K562 (cell line): ENCODE data around the gene AMBP. TPM values are rescaled to one million over a fixed set of nuclear protein-coding genes. Genes with fewer than 3 reads are reported as not detected.

Experiments used
- ATAC-seq: fragments of 200-7000 bp; cut with Tn5 transposase; 3 replicates; pipeline ENCODE4 v1.9.1; 2020; ENCODE audit warnings: moderate library complexity
- BruUV-seq: library from RNA; stranded (reverse); fragments of 400-500 nt; replicated peaks from 2 replicates; lab custom pipeline; 2021; lab: Mats Ljungman, UMichigan
- CTCF ChIA-PET: fragments of 300-600 bp; formaldehyde crosslinking; extraction: SDS; loops from one replicate; lab custom pipeline; 2021; ENCODE audit warnings: low intra/inter-chr PET ratio; lab: Yijun Ruan, JAX
- POLR2A ChIA-PET: fragments of 300-600, 350-650 bp; sonication (Branson Sonifier 250); formaldehyde crosslinking; extraction: SDS; loops from one replicate; lab custom pipeline; 2021; ENCODE audit warnings: antibody characterized with exemption, inconsistent platforms; lab: Yijun Ruan, JAX
- DNase-seq, 4 experiments: peaks; one replicate each; pipeline versions ENCODE4 v3.0.0 to v3.0.0-alpha.2; 2011 to 2018; ENCODE audit warnings: low spot score in 3 of 4, mixed read lengths in 3 of 4; ENCODE audit errors: extremely low read depth in 1 of 4
- FAIRE-seq: peaks from 2 replicates; lab custom pipeline; 2011; peaks lifted over from hg19 to GRCh38; lab: Jason Lieb, UNC
- H2AFZ ChIP-seq: 2 replicates; pipeline ENCODE4 v1.6.0; 2011; ENCODE audit warnings: low read depth, low read length, control low read depth, inconsistent platforms
- H3K27ac ChIP-seq: fragments of 200-600 bp; 3 replicates; pipeline ENCODE4 v1.8.0; 2011; ENCODE audit warnings: low read depth, mild to moderate bottlenecking, control low read depth, inconsistent platforms, low read length, moderate library complexity, mixed read lengths; ENCODE audit errors: extremely low read depth
- H3K27me3 ChIP-seq, 2 experiments: fragments of 300-600 bp in 1 of 2; 2 replicates in 1 of 2; 3 replicates in 1 of 2; pipeline versions ENCODE4 v1.6.0 to v1.8.0; 2011; ENCODE audit warnings: inconsistent platforms in 2 of 2, low read length in 2 of 2, mild to moderate bottlenecking in 1 of 2, mixed read lengths in 1 of 2, moderate library complexity in 1 of 2; ENCODE audit not compliant: control insufficient read depth in 2 of 2, insufficient read depth in 2 of 2
- H3K36me3 ChIP-seq: fragments of 300-600 bp; 3 replicates; pipeline ENCODE4 v1.8.0; 2011; ENCODE audit warnings: mild to moderate bottlenecking, low read length, inconsistent platforms; ENCODE audit not compliant: control insufficient read depth, insufficient read depth
- H3K4me1 ChIP-seq, 2 experiments: fragments of 200-600 bp in 1 of 2; replicated peaks in 1 of 2; 2 replicates in 1 of 2; 3 replicates in 1 of 2; pipeline versions ENCODE4 v1.5.1 to v1.8.0; 2011; ENCODE audit warnings: inconsistent platforms in 2 of 2, low read length in 2 of 2, mild to moderate bottlenecking in 1 of 2, mixed read lengths in 1 of 2, moderate library complexity in 1 of 2; ENCODE audit not compliant: control insufficient read depth in 2 of 2, insufficient read depth in 2 of 2
- H3K4me2 ChIP-seq: 2 replicates; pipeline ENCODE4 v1.6.1; 2011; ENCODE audit warnings: low read length, control low read depth, inconsistent platforms, mixed read lengths; ENCODE audit not compliant: insufficient read depth
- H3K4me3 ChIP-seq: fragments of 200-600 bp; sonication (generic), shearing (Covaris generic); 2 replicates; pipeline ENCODE4 v1.5.1; 2016; ENCODE audit warnings: control low read depth, inconsistent platforms
- H3K79me2 ChIP-seq: fragments of 200-600 bp; 3 replicates; pipeline ENCODE4 v1.8.0; 2011; ENCODE audit warnings: low read length, inconsistent platforms; ENCODE audit not compliant: control insufficient read depth, insufficient read depth
- H3K9ac ChIP-seq, 2 experiments: 2 replicates each; pipeline versions ENCODE4 v1.6.0 to v1.6.1; 2011; ENCODE audit warnings: low read depth in 2 of 2, low read length in 2 of 2, control low read depth in 1 of 2, inconsistent platforms in 1 of 2, mild to moderate bottlenecking in 1 of 2, mixed read lengths in 1 of 2; ENCODE audit not compliant: insufficient read depth in 1 of 2
- H3K9me1 ChIP-seq: one replicate; pipeline ENCODE4 v1.6.0; 2011; ENCODE audit warnings: inconsistent platforms, mild to moderate bottlenecking, low read length, moderate library complexity; ENCODE audit not compliant: control insufficient read depth, insufficient read depth
- H3K9me3 ChIP-seq: replicated peaks from 2 replicates; pipeline ENCODE4 v1.5.1; 2011; ENCODE audit warnings: low read depth, low read length, inconsistent platforms; ENCODE audit not compliant: control insufficient read depth, insufficient read depth
- H4K20me1 ChIP-seq: replicated peaks from 2 replicates; pipeline ENCODE4 v1.6.1; 2011; ENCODE audit warnings: low read length, inconsistent platforms, mixed read lengths; ENCODE audit not compliant: control insufficient read depth, insufficient read depth
- CBFB ChIP-seq: sonication (generic); formaldehyde crosslinking; IDR thresholded peaks from 2 replicates; pipeline ENCODE4 v1.4.0; 2020; ENCODE audit warnings: mild to moderate bottlenecking, missing genetic modification reagents
- CBX5 ChIP-seq: IDR thresholded peaks from 2 replicates; pipeline ENCODE4 v1.6.1; 2014; ENCODE audit warnings: low read depth, borderline replicate concordance
- MED1 ChIP-seq: sonication (generic); formaldehyde crosslinking; IDR thresholded peaks from 2 replicates; pipeline ENCODE4 v1.8.1; 2023; ENCODE audit warnings: missing genetic modification reagents, borderline replicate concordance
- MEIS2 ChIP-seq: fragments of 450-650 bp; IDR thresholded peaks from 2 replicates; pipeline ENCODE4 v1.6.1; 2014; ENCODE audit warnings: mild to moderate bottlenecking; ENCODE audit not compliant: partially characterized antibody
- MIER1 ChIP-seq: fragments of 450-650 bp; IDR thresholded peaks from 2 replicates; pipeline ENCODE4 v1.6.1; 2016; ENCODE audit warnings: antibody characterized with exemption, mild to moderate bottlenecking, low read depth
- POLR2G ChIP-seq: fragments of 200-400 bp; formaldehyde crosslinking; IDR thresholded peaks from 2 replicates; pipeline ENCODE4 v1.6.1; 2017; ENCODE audit warnings: low read depth, mild to moderate bottlenecking, antibody characterized with exemption, low read length, moderate library complexity
- TCF7 ChIP-seq: sonication (generic); IDR thresholded peaks from 2 replicates; pipeline ENCODE4 v1.6.1; 2016; ENCODE audit warnings: antibody characterized with exemption, borderline replicate concordance
- TCFL5 ChIP-seq: fragments of 250-450 bp; sonication (Bioruptor Pico); conservative IDR thresholded peaks from 2 replicates; pipeline ENCODE4 v1.6.1; 2021; ENCODE audit warnings: mild to moderate bottlenecking, moderate library complexity, matching md5 sums
- ZNF212 ChIP-seq: fragments of 450-650 bp; formaldehyde crosslinking; IDR thresholded peaks from 2 replicates; pipeline ENCODE4 v1.4.0; 2020; ENCODE audit warnings: mild to moderate bottlenecking
- ZNF830 ChIP-seq: fragments of 250-450 bp; sonication (Bioruptor Pico); IDR thresholded peaks from 2 replicates; pipeline ENCODE4 v1.5.0; 2021; ENCODE audit warnings: mild to moderate bottlenecking
- whole genome bisulfite sequencing: fragments of 100-300 bp; shearing (Covaris generic); methylation state at CpG from one replicate; pipeline ENCODE4 v1.1.6; 2016; ENCODE audit warnings: low coverage, mixed read lengths; ENCODE audit not compliant: insufficient coverage; ENCODE audit errors: missing lambda C conversion rate; 5-methylcytosine and 5-hydroxymethylcytosine counted together
- in situ Hi-C: fragments of 300-500 bp; cut with MboI; formaldehyde crosslinking; loops from 4 replicates; pipeline ENCODE4 v1.15.0; 2018; ENCODE audit warnings: inconsistent platforms, mixed read lengths
- intact Hi-C: fragments of 100-400 bp; cut with micrococcal nuclease; formaldehyde crosslinking; loops from 2 replicates; pipeline ENCODE4 v1.14.2; 2022
- polyA plus RNA-seq, 8 experiments: library from polyadenylated mRNA; depleted of rRNA in 4 of 8; stranded (reverse) in 5 of 8; unstranded in 3 of 8; fragments of >200 nt; fragmentation: Nextera tagmentation in 2 of 8; fragmentation: Illumina TruSeq in 1 of 8; extraction: Ambion mirVana in 2 of 8; extraction: Trizol in 1 of 8; gene quantifications; 2 replicates each; pipeline versions ENCODE4 v1.2.1 to v1.2.3, GENCODE V29; 2011 to 2014; ENCODE audit warnings: inconsistent platforms in 1 of 8, missing spikeins in 1 of 8
- total RNA-seq, 7 experiments: library from RNA; depleted of rRNA in 6 of 7; stranded (reverse); fragments of >200 nt in 6 of 7; fragmentation: Illumina TruSeq in 2 of 7; extraction: Trizol in 2 of 7; gene quantifications; 2 replicates each; pipeline versions ENCODE4 v1.2.1 to v1.2.3, GENCODE V29; 2011 to 2021; ENCODE audit warnings: low replicate concordance in 1 of 7
- TF ChIP-seq, protein P1 (sequence below), 2 experiments: IDR thresholded peaks in 1 of 2; conservative IDR thresholded peaks in 1 of 2; 2 replicates each; pipeline ENCODE4 v1.6.1; 2016; ENCODE audit warnings: low read depth in 2 of 2, mild to moderate bottlenecking in 1 of 2, missing compliant biosample characterization in 1 of 2, missing genetic modification characterization in 1 of 2, moderate library complexity in 1 of 2
- TF ChIP-seq, protein P2 (sequence below): fragments of 450-650 bp; IDR thresholded peaks from 2 replicates; pipeline ENCODE4 v1.6.1; 2016; ENCODE audit warnings: antibody characterized with exemption

AMBP gene
- total and polyA plus RNA-seq, 9 of the 15 experiments (the other 6 are each of a cell fraction or from before 2014, with no cell fraction given) = 1.3 TPM; not detected in 8

DNA sequence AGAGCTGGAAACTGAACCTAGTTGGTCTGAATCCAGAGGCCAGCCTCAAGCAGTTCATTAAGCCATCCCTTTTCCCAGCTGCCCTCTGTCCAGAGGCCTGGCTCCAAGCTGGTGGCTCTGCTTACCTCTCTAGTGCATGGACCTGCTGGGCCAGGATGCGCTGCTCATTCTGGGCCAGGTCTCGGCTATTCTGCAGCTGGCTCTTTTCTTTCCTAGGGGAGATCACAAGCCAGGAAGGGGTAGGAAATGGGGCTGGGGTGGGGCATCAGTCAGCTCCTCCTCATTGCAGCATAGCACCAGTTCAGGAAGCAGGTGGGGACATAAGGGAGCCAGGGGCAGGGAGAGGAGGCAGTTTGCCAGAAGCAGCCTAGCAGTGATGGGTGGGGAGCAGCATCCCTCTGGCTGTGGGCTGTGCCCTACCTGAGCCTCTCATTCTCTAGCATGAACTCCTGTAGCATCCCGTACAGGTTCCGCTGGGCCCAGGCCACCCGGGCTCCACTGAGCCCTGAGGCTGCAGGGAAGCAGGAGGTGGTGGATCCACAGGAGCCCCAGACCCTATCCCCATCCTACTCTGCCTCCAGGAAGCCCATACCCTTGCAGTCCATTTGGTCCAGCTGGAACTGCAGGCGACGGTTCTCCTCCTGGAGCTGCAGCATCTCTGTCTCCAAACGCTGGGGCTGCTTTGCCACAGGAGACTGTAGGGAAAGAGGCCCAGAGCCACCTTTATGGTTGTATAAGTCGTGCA is 15.8 kb upstream of the AMBP start:
- H4K20me1 ChIP-seq = no peaks in the 10 kb centered on the region; the same call in 1 of the 2 replicates
- H3K4me2 ChIP-seq = no peak overlapping the region
- H3K9me1 ChIP-seq = no peaks in the 10 kb centered on the region
- intact Hi-C loops (no loop called here), in situ Hi-C loops (no loop called here)
- H3K4me1 ChIP-seq = peaks cover 0 to 11% of the 10 kb centered on the region in 2 experiments; a peak in 2 of 5 replicates
- peaks cover 0 to 24% of the 10 kb centered on the region in 2 experiments; a peak in 2 of 5 replicates for H3K27me3 ChIP-seq
- H2AFZ ChIP-seq = no peak overlapping the region
- TF ChIP-seq POLR2G (no peak), CBX5 (no peak), MEIS2 (no peak), ZNF830 (CRISPR knock-in tag) (no peak), TCF7 (no peak), MIER1 (no peak), MED1 (CRISPR knock-in tag) (no peak), TCFL5 (CRISPR knock-in tag) (no peak), CBFB (CRISPR knock-in tag) (no peak), ZNF212 (CRISPR knock-in tag) (no peak)
- TF ChIP-seq, protein P1, sequence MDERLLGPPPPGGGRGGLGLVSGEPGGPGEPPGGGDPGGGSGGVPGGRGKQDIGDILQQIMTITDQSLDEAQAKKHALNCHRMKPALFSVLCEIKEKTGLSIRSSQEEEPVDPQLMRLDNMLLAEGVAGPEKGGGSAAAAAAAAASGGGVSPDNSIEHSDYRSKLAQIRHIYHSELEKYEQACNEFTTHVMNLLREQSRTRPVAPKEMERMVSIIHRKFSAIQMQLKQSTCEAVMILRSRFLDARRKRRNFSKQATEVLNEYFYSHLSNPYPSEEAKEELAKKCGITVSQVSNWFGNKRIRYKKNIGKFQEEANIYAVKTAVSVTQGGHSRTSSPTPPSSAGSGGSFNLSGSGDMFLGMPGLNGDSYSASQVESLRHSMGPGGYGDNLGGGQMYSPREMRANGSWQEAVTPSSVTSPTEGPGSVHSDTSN (CRISPR knock-in tag; IDR thresholded peaks at IDR 0.05; ENCODE audit: low read depth) = no peak
- TF ChIP-seq, protein P1 (tag; conservative IDR thresholded peaks at IDR 0.05; ENCODE audit: low read depth) = no peak
- TF ChIP-seq, protein P2, sequence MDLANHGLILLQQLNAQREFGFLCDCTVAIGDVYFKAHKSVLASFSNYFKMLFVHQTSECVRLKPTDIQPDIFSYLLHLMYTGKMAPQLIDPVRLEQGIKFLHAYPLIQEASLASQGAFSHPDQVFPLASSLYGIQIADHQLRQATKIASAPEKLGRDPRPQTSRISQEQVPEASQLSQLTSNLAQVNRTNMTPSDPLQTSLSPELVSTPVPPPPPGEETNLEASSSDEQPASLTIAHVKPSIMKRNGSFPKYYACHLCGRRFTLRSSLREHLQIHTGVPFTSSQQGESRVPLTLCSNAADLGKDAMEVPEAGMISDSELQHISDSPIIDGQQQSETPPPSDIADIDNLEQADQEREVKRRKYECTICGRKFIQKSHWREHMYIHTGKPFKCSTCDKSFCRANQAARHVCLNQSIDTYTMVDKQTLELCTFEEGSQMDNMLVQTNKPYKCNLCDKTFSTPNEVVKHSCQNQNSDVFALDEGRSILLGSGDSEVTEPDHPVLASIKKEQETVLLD = no peak
- no peaks in the 10 kb centered on the region for H3K36me3 ChIP-seq
- no TSS peak for BruUV-seq
- H3K79me2 ChIP-seq = no peaks in the 10 kb centered on the region
- no peak overlapping the region for H3K9ac ChIP-seq
- no peaks in the 10 kb centered on the region for H3K9me3 ChIP-seq
- FAIRE-seq (no peak), DNase-seq (no peak), ATAC-seq (no peak)
- ChIA-PET CTCF (no interaction called here), POLR2A (interaction anchor here (0.6 kb wide), 2 partner anchors 167 to 187 kb away, joined by 3 to 5 read pairs; no protein-coding TSS in a partner anchor)
- no peak overlapping the region for H3K4me3 ChIP-seq
- 0% methylated on average over 8 of the region's 9 CpGs for WGBS
- H3K27ac ChIP-seq = no peak overlapping the region
